Spleen (tissue), 7 donors: Measurements from ENCODE around the gene WDR59.

Source experiments
- POLR2A ChIP-seq, 3 donors: fragments of 450-650 bp; IDR thresholded peaks; one replicate each; pipeline ENCODE4 v1.5.1; 2017; ENCODE audit warnings: antibody characterized with exemption in 3 of 3, mild to moderate bottlenecking in 1 of 3
- POLR2AphosphoS5 ChIP-seq, 3 donors: sonication (generic); formaldehyde crosslinking; IDR thresholded peaks; one replicate each; pipeline ENCODE4 v1.5.1; 2017; ENCODE audit warnings: antibody characterized with exemption in 3 of 3
- TF ChIP-seq, protein P1 (sequence below), 11 experiments: fragments of 200-600 bp in 7 of 11; fragments of 450-650 bp in 4 of 11; sonication (generic) in 4 of 11; IDR thresholded peaks in 8 of 11; conservative IDR thresholded peaks in 3 of 11; 1 replicate in 7 of 11; 2 replicates in 4 of 11; pipeline versions ENCODE4 v1.4.0 to v1.8.0; 2016 to 2021; ENCODE audit warnings: antibody characterized with exemption in 11 of 11, inconsistent platforms in 4 of 11, mild to moderate bottlenecking in 1 of 11
- donor health status: DM: no; HTN: no; CAD: no; lungs with moderate emphysema.
- donor health status: DM: no; HTN: no; CAD: no.
- donor health status: DM: no; HTN: no; CAD: no.

DNA sequence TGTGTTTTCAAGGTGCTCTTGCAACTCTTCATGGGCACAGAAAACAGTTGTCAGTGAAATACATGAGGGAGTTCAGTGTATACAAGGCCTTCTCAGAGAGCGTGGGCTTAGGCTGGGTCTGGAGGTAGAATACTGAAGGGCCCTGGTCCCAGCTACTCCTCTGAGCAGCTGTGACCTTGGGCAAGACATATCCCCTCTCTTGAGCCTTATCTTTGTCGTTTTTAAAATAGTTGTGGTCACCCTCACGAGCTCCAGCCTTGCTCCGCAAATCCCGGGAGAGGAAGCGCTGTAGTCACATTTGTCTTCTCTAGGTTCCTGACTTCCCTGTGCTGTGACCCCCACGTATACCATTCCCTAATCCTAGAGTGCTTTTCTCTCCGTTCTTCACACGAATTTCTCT is 17.6 kb upstream of the WDR59 start:
- TF ChIP-seq POLR2A (IDR thresholded peaks at IDR 0.05) (no peak), POLR2AphosphoS5 (IDR thresholded peaks at IDR 0.05) (no peak)
- TF ChIP-seq, protein P1, sequence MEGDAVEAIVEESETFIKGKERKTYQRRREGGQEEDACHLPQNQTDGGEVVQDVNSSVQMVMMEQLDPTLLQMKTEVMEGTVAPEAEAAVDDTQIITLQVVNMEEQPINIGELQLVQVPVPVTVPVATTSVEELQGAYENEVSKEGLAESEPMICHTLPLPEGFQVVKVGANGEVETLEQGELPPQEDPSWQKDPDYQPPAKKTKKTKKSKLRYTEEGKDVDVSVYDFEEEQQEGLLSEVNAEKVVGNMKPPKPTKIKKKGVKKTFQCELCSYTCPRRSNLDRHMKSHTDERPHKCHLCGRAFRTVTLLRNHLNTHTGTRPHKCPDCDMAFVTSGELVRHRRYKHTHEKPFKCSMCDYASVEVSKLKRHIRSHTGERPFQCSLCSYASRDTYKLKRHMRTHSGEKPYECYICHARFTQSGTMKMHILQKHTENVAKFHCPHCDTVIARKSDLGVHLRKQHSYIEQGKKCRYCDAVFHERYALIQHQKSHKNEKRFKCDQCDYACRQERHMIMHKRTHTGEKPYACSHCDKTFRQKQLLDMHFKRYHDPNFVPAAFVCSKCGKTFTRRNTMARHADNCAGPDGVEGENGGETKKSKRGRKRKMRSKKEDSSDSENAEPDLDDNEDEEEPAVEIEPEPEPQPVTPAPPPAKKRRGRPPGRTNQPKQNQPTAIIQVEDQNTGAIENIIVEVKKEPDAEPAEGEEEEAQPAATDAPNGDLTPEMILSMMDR (IDR thresholded peaks at IDR 0.05 in 8 of 11, conservative IDR thresholded peaks at IDR 0.05 in 3 of 11): no peak
